ENCODE data around the gene USP16.

- TF ChIP-seq EZH2 (IDR thresholded peaks at IDR 0.05; ENCODE audit: low read length, unreplicated experiment), result no peak
- TF ChIP-seq CTCF (conservative IDR thresholded peaks at IDR 0.05; ENCODE audit: low read depth, low read length), result no peak
- no peak for TF ChIP-seq EZH2phosphoT487 (IDR thresholded peaks at IDR 0.05; ENCODE audit: borderline replicate concordance, low read length)
These were observed 51.4 kb downstream of the USP16 start for GRCh38 chr21:29075706-29076466.
